Stimulated activated memory B cell treated with anti-CD40 and anti-IgM and Interleukin-4, amounts not matched to agents 10 μg/mL and 1 μg/mL and 100 μg/mL, for 72 hours (primary cell): ENCODE results near the gene CADM2.

Experiments used
- ATAC-seq: fragments of 150-1000 bp; cut with Tn5 transposase; 2 replicates; pipeline ENCODE4 v1.10.0; 2021
- H3K27ac Mint-ChIP-seq: one replicate; pipeline ENCODE4 v1.8.0; 2022; ENCODE audit warnings: mild to moderate bottlenecking, mixed read lengths
- H3K27me3 Mint-ChIP-seq: one replicate; pipeline ENCODE4 v1.8.0; 2022; ENCODE audit warnings: mixed read lengths
- H3K36me3 Mint-ChIP-seq: one replicate; pipeline ENCODE4 v1.8.0; 2022; ENCODE audit warnings: mixed read lengths
- H3K4me1 Mint-ChIP-seq: one replicate; pipeline ENCODE4 v1.8.0; 2022; ENCODE audit warnings: mixed read lengths
- H3K4me3 Mint-ChIP-seq: one replicate; pipeline ENCODE4 v1.8.0; 2022; ENCODE audit warnings: mild to moderate bottlenecking, moderate library complexity, mixed read lengths
- H3K9me3 Mint-ChIP-seq: one replicate; pipeline ENCODE4 v1.8.0; 2022; ENCODE audit warnings: mixed read lengths

Gene CADM2

GRCh38 chr3:85853805-85854204, 895.0 kb downstream of the CADM2 start:
- H3K4me1 Mint-ChIP-seq: no peaks in the 10 kb centered on the region
- no peak overlapping the region for H3K27ac Mint-ChIP-seq
- ATAC-seq: no peak
- H3K4me3 Mint-ChIP-seq: no peak overlapping the region
- no peaks in the 10 kb centered on the region for H3K27me3 Mint-ChIP-seq
- H3K9me3 Mint-ChIP-seq: peaks cover 3% of the 10 kb centered on the region
- no peaks in the 10 kb centered on the region for H3K36me3 Mint-ChIP-seq

- ATAC-seq: no peak
- Mint-ChIP-seq H3K4me3 (no peak overlapping the region), H3K36me3 (no peaks in the 10 kb centered on the region), H3K27ac (no peak overlapping the region), H3K27me3 (no peaks in the 10 kb centered on the region), H3K4me1 (no peaks in the 10 kb centered on the region), H3K9me3 (peaks cover 5% of the 10 kb centered on the region)
Observed at GRCh38 chr3:85862893-85863455, 904.2 kb downstream of the CADM2 start.

GRCh38 chr3:85864896-85865295, 906.1 kb downstream of the CADM2 start:
- no peak for ATAC-seq
- Mint-ChIP-seq H3K27me3 (no peaks in the 10 kb centered on the region), H3K9me3 (peaks cover 3% of the 10 kb centered on the region), H3K27ac (no peak overlapping the region), H3K4me1 (no peaks in the 10 kb centered on the region), H3K36me3 (no peaks in the 10 kb centered on the region), H3K4me3 (no peak overlapping the region)

GRCh38 chr3:85867072-85867471, 908.3 kb downstream of the CADM2 start:
- Mint-ChIP-seq H3K4me1 (no peaks in the 10 kb centered on the region), H3K27ac (no peak overlapping the region), H3K27me3 (no peaks in the 10 kb centered on the region), H3K36me3 (no peaks in the 10 kb centered on the region), H3K4me3 (no peak overlapping the region), H3K9me3 (peaks cover 6% of the 10 kb centered on the region)
- no peak for ATAC-seq

- no peak for ATAC-seq
- H3K27ac Mint-ChIP-seq: no peak overlapping the region
- no peaks in the 10 kb centered on the region for H3K36me3 Mint-ChIP-seq
- peaks cover 1% of the 10 kb centered on the region for H3K9me3 Mint-ChIP-seq
- no peaks in the 10 kb centered on the region for H3K4me1 Mint-ChIP-seq
- H3K27me3 Mint-ChIP-seq: no peaks in the 10 kb centered on the region
- H3K4me3 Mint-ChIP-seq: no peak overlapping the region
Observed at GRCh38 chr3:85875589-85875988, 916.8 kb downstream of the CADM2 start.

GRCh38 chr3:85877631-85878030, 918.8 kb downstream of the CADM2 start:
- Mint-ChIP-seq H3K27me3 (no peaks in the 10 kb centered on the region), H3K4me1 (no peaks in the 10 kb centered on the region), H3K9me3 (peaks cover 6% of the 10 kb centered on the region), H3K36me3 (no peaks in the 10 kb centered on the region), H3K4me3 (no peak overlapping the region), H3K27ac (no peak overlapping the region)
- no peak for ATAC-seq

GRCh38 chr3:85881833-85882393, 923.1 kb downstream of the CADM2 start:
- H3K4me1 Mint-ChIP-seq: no peaks in the 10 kb centered on the region
- H3K36me3 Mint-ChIP-seq: no peaks in the 10 kb centered on the region
- no peak for ATAC-seq
- peaks cover 6% of the 10 kb centered on the region for H3K9me3 Mint-ChIP-seq
- H3K27ac Mint-ChIP-seq: no peak overlapping the region
- no peak overlapping the region for H3K4me3 Mint-ChIP-seq
- H3K27me3 Mint-ChIP-seq: no peaks in the 10 kb centered on the region

GRCh38 chr3:85890043-85890555, 931.3 kb downstream of the CADM2 start:
- Mint-ChIP-seq H3K27ac (no peak overlapping the region), H3K4me1 (no peaks in the 10 kb centered on the region), H3K27me3 (no peaks in the 10 kb centered on the region), H3K4me3 (no peak overlapping the region), H3K9me3 (peaks cover 4% of the 10 kb centered on the region), H3K36me3 (no peaks in the 10 kb centered on the region)
- no peak for ATAC-seq

- Mint-ChIP-seq H3K4me3 (no peak overlapping the region), H3K27me3 (no peaks in the 10 kb centered on the region), H3K36me3 (no peaks in the 10 kb centered on the region), H3K27ac (no peak overlapping the region), H3K4me1 (no peaks in the 10 kb centered on the region), H3K9me3 (no peaks in the 10 kb centered on the region)
- ATAC-seq: no peak
Observed at GRCh38 chr3:85903434-85903833, 944.6 kb downstream of the CADM2 start.

GRCh38 chr3:85912980-85913379, 954.2 kb downstream of the CADM2 start:
- no peak for ATAC-seq
- no peak overlapping the region for H3K27ac Mint-ChIP-seq
- no peaks in the 10 kb centered on the region for H3K36me3 Mint-ChIP-seq
- no peaks in the 10 kb centered on the region for H3K27me3 Mint-ChIP-seq
- H3K9me3 Mint-ChIP-seq: peaks cover 15% of the 10 kb centered on the region
- no peaks in the 10 kb centered on the region for H3K4me1 Mint-ChIP-seq
- H3K4me3 Mint-ChIP-seq: no peak overlapping the region

GRCh38 chr3:85922374-85922773, 963.6 kb downstream of the CADM2 start:
- H3K27me3 Mint-ChIP-seq: no peaks in the 10 kb centered on the region
- peaks cover 11% of the 10 kb centered on the region for H3K9me3 Mint-ChIP-seq
- no peak overlapping the region for H3K4me3 Mint-ChIP-seq
- H3K4me1 Mint-ChIP-seq: no peaks in the 10 kb centered on the region
- no peak for ATAC-seq
- H3K27ac Mint-ChIP-seq: no peak overlapping the region
- no peaks in the 10 kb centered on the region for H3K36me3 Mint-ChIP-seq

GRCh38 chr3:85930718-85931117, 971.9 kb downstream of the CADM2 start:
- Mint-ChIP-seq H3K4me1 (no peaks in the 10 kb centered on the region), H3K36me3 (no peaks in the 10 kb centered on the region), H3K9me3 (peaks cover 7% of the 10 kb centered on the region), H3K27me3 (no peaks in the 10 kb centered on the region), H3K4me3 (no peak overlapping the region), H3K27ac (no peak overlapping the region)
- ATAC-seq: no peak

- H3K36me3 Mint-ChIP-seq: no peaks in the 10 kb centered on the region
- H3K27ac Mint-ChIP-seq: no peak overlapping the region
- H3K9me3 Mint-ChIP-seq: peaks cover 7% of the 10 kb centered on the region
- no peak for ATAC-seq
- H3K27me3 Mint-ChIP-seq: no peaks in the 10 kb centered on the region
- no peaks in the 10 kb centered on the region for H3K4me1 Mint-ChIP-seq
- no peak overlapping the region for H3K4me3 Mint-ChIP-seq
Observed at GRCh38 chr3:85933326-85933725, 974.5 kb downstream of the CADM2 start.

GRCh38 chr3:85935171-85935570, 976.4 kb downstream of the CADM2 start:
- Mint-ChIP-seq H3K27ac (no peak overlapping the region), H3K27me3 (no peaks in the 10 kb centered on the region), H3K4me3 (no peak overlapping the region), H3K36me3 (no peaks in the 10 kb centered on the region), H3K4me1 (no peaks in the 10 kb centered on the region), H3K9me3 (peaks cover 7% of the 10 kb centered on the region)
- ATAC-seq: no peak

GRCh38 chr3:85939074-85939482, 980.3 kb downstream of the CADM2 start:
- Mint-ChIP-seq H3K4me1 (no peaks in the 10 kb centered on the region), H3K4me3 (no peak overlapping the region), H3K27me3 (no peaks in the 10 kb centered on the region), H3K27ac (no peak overlapping the region), H3K9me3 (peaks cover 2% of the 10 kb centered on the region), H3K36me3 (no peaks in the 10 kb centered on the region)
- no peak for ATAC-seq

- no peaks in the 10 kb centered on the region for H3K36me3 Mint-ChIP-seq
- H3K4me1 Mint-ChIP-seq: no peaks in the 10 kb centered on the region
- H3K4me3 Mint-ChIP-seq: no peak overlapping the region
- H3K27ac Mint-ChIP-seq: no peak overlapping the region
- H3K9me3 Mint-ChIP-seq: peaks cover 4% of the 10 kb centered on the region
- ATAC-seq: no peak
- no peaks in the 10 kb centered on the region for H3K27me3 Mint-ChIP-seq
Observed at GRCh38 chr3:85950435-85950834, 991.6 kb downstream of the CADM2 start.
